Lower lobe of right lung (tissue), 2 donors: ENCODE data around the gene PHACTR1. TPM values are rescaled to one million over a fixed set of nuclear protein-coding genes. Genes with fewer than 3 reads are reported as not detected.

Experiments
- ATAC-seq, 2 donors: fragments of 200-7000 bp; cut with Tn5 transposase; one replicate each; pipeline ENCODE4 v1.9.1; 2020 to 2022; ENCODE audit warnings: mild to moderate bottlenecking in 2 of 2, moderate library complexity in 2 of 2
- DNase-seq: peaks from one replicate; pipeline ENCODE4 v3.0.0-alpha.2; 2020
- H3K27ac ChIP-seq: fragments of 200-600 bp; one replicate; pipeline ENCODE4 v1.8.0; 2022
- H3K27me3 ChIP-seq: fragments of 200-600 bp; one replicate; pipeline ENCODE4 v1.8.0; 2022; ENCODE audit warnings: low read depth
- H3K36me3 ChIP-seq: fragments of 200-600 bp; one replicate; pipeline ENCODE4 v1.8.0; 2022; ENCODE audit warnings: mild to moderate bottlenecking
- H3K4me1 ChIP-seq: fragments of 200-600 bp; one replicate; pipeline ENCODE4 v1.8.0; 2022
- H3K4me3 ChIP-seq: fragments of 200-600 bp; one replicate; pipeline ENCODE4 v1.8.0; 2022; ENCODE audit warnings: mild to moderate bottlenecking
- H3K9me3 ChIP-seq: fragments of 200-600 bp; one replicate; pipeline ENCODE4 v1.8.0; 2022
- intact Hi-C: fragments of 100-400 bp; cut with DNase I; formaldehyde crosslinking; loops from one replicate; pipeline ENCODE4 v1.11.0; 2022
- total RNA-seq: library from RNA; stranded (reverse); fragmentation: NEBNext Ultra II Directional; extraction: Animal tissue kit (Norgen Biotek cat#: 25700); gene quantifications from one replicate; pipeline ENCODE4 v1.2.1, GENCODE V29; 2021
- TF ChIP-seq, protein P1 (sequence below): fragments of 200-600 bp; IDR thresholded peaks from one replicate; pipeline ENCODE4 v1.8.0; 2022; ENCODE audit warnings: antibody characterized with exemption, mild to moderate bottlenecking
- donor health status: DM: no; HTN: yes; CAD: no; lungs with severe emphysema.

Gene PHACTR1
- total RNA-seq, 1 donor from 2014 or later = 91.0 TPM

GRCh38 chr6:12916006-12916405, 199.4 kb downstream of the PHACTR1 start:
- no peak for DNase-seq
- Histone ChIP-seq H3K9me3 (no peaks in the 10 kb centered on the region), H3K4me3 (no peak overlapping the region), H3K27me3 (no peaks in the 10 kb centered on the region), H3K27ac (no peak overlapping the region), H3K4me1 (no peaks in the 10 kb centered on the region), H3K36me3 (no peaks in the 10 kb centered on the region)
- TF ChIP-seq, protein P1, sequence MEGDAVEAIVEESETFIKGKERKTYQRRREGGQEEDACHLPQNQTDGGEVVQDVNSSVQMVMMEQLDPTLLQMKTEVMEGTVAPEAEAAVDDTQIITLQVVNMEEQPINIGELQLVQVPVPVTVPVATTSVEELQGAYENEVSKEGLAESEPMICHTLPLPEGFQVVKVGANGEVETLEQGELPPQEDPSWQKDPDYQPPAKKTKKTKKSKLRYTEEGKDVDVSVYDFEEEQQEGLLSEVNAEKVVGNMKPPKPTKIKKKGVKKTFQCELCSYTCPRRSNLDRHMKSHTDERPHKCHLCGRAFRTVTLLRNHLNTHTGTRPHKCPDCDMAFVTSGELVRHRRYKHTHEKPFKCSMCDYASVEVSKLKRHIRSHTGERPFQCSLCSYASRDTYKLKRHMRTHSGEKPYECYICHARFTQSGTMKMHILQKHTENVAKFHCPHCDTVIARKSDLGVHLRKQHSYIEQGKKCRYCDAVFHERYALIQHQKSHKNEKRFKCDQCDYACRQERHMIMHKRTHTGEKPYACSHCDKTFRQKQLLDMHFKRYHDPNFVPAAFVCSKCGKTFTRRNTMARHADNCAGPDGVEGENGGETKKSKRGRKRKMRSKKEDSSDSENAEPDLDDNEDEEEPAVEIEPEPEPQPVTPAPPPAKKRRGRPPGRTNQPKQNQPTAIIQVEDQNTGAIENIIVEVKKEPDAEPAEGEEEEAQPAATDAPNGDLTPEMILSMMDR = no peak
- intact Hi-C loops = no loop called here
- ATAC-seq = no peak

DNA sequence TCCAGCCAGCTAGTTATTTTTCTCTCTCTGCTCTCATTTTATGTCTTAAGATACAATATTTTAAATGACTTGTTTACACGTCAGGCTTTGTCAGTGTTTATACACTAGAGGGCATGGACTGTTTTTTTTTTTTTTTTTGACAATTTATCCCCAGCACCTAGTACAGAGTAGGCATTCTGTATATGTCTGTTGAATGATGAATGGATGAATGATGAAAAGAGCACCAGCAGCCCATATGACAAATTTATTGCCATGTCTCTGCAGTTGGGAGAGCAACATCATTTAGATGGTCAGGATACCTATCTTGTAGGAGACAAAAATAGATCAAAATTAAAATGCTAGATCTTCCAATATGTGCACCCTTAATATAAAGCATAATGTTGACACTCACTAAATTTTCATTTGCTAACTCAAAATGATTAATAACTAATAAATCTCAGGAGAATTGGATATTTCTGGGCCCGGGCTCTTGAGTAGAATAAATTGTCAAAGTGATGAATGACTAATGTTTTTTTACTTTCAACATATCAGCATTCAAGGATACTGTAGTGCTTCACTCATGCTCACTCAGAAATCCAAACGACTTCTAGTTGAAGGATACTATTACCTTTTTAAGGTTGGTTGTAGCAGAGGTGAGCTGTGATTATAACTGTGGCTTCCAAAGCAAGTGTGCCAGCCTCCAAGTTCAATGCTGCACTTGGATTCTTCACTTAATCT, 200.0 kb downstream of the PHACTR1 start:
- TF ChIP-seq, protein P1 = no peak
- intact Hi-C loops = no loop called here

GRCh38 chr6:12921467-12921866, 204.9 kb downstream of the PHACTR1 start:
- no peak for ATAC-seq
- DNase-seq = no peak
- Histone ChIP-seq H3K36me3 (no peaks in the 10 kb centered on the region), H3K4me1 (no peaks in the 10 kb centered on the region), H3K4me3 (no peak overlapping the region), H3K27me3 (no peaks in the 10 kb centered on the region), H3K27ac (no peak overlapping the region), H3K9me3 (no peaks in the 10 kb centered on the region)
- intact Hi-C loops = no loop called here
- TF ChIP-seq, protein P1 = no peak

More for the DNA sequence above, 200.0 kb downstream of the PHACTR1 start:
- Histone ChIP-seq H3K27me3 (no peaks in the 10 kb centered on the region), H3K4me3 (no peak overlapping the region), H3K27ac (no peak overlapping the region), H3K9me3 (no peaks in the 10 kb centered on the region), H3K4me1 (no peaks in the 10 kb centered on the region), H3K36me3 (no peaks in the 10 kb centered on the region)
- no peak for ATAC-seq
- DNase-seq = no peak

- Histone ChIP-seq H3K27me3 (no peaks in the 10 kb centered on the region), H3K27ac (no peak overlapping the region), H3K4me1 (no peaks in the 10 kb centered on the region), H3K9me3 (no peaks in the 10 kb centered on the region), H3K36me3 (no peaks in the 10 kb centered on the region), H3K4me3 (no peak overlapping the region)
- ATAC-seq = no peak
- DNase-seq = no peak
- TF ChIP-seq, protein P1 = no peak
- intact Hi-C loops = no loop called here
These were observed 207.2 kb downstream of the PHACTR1 start for GRCh38 chr6:12923644-12924235.

DNA sequence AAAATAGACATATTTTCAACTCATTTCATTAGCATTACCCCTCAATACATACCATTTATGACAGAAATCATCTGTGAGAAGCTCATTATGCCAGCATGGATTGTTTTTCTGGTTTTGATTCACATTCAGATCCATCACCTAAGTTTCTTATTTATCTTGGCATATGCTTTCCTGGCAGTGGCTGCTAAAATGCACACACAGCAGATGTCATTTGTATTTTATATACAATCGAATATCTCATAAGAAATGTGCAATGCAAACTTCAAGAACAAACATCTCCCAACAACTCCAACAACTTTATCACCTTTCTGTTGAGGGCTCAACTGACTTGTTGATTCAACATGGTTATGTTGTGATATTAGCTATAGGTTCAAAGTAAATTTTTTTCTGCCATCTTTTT, 208.3 kb downstream of the PHACTR1 start:
- H3K27ac ChIP-seq = no peak overlapping the region
- TF ChIP-seq, protein P1 = no peak
- DNase-seq (no peak), ATAC-seq (no peak)
- intact Hi-C loops = no loop called here
- no peaks in the 10 kb centered on the region for H3K36me3 ChIP-seq
- no peaks in the 10 kb centered on the region for H3K9me3 ChIP-seq
- no peak overlapping the region for H3K4me3 ChIP-seq
- no peaks in the 10 kb centered on the region for H3K27me3 ChIP-seq
- no peaks in the 10 kb centered on the region for H3K4me1 ChIP-seq
